HG02970 (cell line): ENCODE data around the gene MYBPC2.
"Not testable (repeated sequence)": the region's sequence is repeated elsewhere in the genome, so short reads cannot be mapped to it uniquely, and the experiment has no call there.

ENCODE experiments used
- ATAC-seq: cut with Tn5 transposase; IDR thresholded peaks from one replicate; pipeline ENCODE4 v1.9.1; 2021; ENCODE audit warnings: mild to moderate bottlenecking, moderate library complexity, moderate number of reproducible peaks; ENCODE audit not compliant: unreplicated experiment, low FRiP score

Gene MYBPC2

GRCh38 chr19:50425581-50425980, 7.1 kb upstream of the MYBPC2 start:
- no peak for ATAC-seq

DNA sequence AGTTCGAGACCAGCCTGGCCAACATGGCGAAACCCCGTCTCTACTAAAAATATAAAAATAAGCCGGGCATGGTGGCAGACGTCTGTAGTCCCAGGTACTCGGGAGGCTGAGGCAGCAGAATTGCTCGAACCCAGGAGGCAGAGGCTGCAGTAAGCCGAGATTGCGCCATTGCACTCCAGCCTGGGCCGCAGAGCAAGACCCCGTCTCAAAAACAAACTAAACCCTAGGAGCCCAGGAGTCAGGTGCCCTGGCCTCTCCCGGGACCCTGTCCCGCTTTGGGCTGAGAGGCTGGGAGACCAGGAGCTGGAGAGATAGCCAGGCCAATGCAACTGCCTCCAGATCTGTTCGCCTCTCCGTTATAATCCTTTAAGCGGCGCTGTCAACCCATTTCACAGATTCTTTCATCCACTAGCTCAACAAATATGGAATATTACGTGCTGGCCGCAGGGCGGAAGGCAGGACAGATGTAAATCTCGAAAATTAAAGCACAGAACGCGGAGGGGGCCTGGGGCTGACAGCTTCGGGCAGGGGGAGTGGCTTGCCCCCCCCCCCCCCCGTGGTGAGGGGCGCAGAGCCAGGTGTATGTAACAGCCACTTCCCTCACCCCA, 5.3 kb upstream of the MYBPC2 start:
- no peak for ATAC-seq

DNA sequence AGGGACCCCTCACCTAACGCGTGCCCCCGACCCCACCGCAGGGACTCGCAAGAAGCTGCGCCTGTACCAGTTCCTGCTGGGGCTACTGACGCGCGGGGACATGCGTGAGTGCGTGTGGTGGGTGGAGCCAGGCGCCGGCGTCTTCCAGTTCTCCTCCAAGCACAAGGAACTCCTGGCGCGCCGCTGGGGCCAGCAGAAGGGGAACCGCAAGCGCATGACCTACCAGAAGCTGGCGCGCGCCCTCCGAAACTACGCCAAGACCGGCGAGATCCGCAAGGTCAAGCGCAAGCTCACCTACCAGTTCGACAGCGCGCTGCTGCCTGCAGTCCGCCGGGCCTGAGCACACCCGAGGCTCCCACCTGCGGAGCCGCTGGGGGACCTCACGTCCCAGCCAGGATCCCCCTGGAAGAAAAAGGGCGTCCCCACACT, 4.7 kb upstream of the MYBPC2 start:
- ATAC-seq, result no peak

DNA sequence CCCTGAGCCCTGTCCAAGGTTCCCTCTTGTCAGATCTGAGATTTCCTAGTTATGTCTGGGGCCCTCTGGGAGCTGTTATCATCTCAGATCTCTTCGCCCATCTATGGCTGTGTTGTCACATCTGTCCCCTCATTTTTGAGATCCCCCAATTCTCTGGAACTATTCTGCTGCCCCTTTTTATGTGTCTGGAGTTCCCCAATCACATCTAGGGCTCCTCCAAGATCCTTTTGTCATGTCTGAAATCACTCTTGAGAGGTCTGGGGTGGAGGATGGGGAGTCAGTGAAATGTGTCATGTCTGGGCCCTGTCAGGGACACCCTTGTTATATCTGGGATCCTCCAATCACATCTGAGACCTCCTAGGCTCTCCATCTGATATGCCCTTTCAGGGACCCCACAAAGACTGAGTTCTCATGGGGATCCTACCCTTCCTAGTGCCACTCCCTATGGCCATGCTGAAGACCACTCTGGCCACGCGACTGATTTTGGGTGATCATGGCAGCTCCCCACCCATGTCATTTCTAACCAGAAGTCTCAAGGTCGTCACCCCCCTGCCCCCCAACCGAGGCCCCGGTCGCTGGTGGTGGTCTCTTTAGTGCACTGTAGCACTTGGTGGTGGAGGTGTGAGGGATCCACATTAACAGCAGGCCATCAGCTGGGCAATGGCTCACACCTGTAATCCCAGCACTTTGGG, 3.8 kb upstream of the MYBPC2 start:
- ATAC-seq, result no peak

DNA sequence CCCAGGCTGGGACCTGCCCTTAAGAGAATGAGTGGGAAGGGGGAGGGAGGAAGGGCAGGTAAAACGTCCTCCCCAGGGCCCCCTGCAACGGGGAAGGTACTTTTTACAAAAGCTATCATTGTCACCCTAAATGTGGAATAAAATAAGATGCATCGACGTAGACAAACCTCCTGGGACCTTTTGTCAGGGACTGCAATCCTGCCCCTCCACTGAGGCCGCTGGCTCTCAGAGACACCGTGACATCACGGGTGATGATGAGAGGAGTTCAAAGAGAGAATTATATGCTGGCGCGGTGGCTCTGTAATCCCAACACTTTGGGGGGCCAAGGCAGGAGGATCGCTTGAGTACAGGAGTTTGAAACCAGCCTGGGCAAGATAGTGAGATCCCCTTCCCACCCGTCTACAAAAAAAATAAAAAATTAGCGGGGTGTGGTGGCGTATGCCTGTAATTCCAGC, 1.8 kb upstream of the MYBPC2 start:
- no peak for ATAC-seq

DNA sequence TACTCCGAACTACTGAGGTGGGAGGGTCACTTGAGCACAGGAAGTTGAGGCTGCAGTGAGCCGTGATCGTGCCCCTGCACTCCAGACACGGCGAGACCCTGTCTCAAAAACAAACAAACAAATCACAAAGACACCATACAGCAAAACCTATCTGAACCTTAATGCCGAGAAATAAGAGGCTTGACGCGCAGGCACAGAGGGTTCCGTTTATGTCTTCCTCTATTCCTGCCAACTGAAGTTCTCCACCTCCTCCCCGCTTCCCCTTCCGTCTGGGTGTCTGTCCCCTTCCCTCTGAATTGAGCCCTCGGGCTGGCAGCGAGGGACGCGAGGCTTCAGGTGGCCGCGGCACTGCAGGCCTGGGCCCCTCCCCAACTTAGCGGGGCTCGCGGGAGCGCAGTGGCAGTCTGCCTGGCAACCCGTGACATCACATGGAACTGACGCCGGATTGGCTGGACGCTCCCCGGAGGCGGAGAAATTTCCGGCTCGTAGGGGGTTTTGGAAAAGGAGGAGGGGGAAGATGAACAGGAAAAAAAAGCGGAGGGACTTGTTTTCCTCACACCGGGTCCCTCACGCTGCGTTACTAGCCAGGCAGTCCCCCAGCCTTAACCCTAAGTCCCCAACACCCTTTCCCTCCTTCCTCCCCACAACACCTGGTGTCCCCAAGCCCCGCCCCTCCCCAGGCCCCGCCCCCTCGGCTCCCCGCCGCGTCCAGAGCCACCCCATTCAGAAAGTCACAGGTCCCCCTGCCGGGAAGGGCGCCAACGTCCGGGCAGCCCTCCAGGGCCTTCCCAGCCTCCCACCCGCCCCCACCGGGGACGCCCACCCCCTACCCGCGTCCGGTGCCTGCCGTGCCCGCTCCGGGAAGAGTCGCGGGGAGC, 1.1 kb upstream of the MYBPC2 start:
- peak; percentile 75 for ATAC-seq

GRCh38 chr19:50433201-50434180, 799 bp downstream of the MYBPC2 start:
- no peak for ATAC-seq

GRCh38 chr19:50434525-50434924, 1.8 kb downstream of the MYBPC2 start:
- no peak for ATAC-seq

DNA sequence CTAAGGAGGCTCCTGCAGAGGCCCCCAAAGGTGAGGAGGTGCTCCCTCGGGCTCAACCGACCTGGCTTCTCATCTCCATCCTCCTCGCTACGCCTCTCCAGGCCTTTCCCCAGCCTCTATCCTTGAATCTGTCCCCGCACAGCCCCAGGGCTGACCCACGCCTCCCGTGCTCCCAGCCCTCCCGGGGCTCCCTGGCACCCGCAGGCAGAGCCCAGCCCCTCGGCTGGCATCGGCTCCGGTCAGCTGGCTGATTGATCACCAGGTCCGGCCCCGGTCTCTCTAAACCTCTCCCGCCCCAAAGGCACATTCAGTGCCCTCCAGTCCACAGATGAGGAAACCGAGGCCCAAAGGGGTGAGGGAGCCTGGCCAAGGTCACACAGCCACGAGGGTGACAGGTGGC, 2.5 kb downstream of the MYBPC2 start:
- ATAC-seq, result no peak

DNA sequence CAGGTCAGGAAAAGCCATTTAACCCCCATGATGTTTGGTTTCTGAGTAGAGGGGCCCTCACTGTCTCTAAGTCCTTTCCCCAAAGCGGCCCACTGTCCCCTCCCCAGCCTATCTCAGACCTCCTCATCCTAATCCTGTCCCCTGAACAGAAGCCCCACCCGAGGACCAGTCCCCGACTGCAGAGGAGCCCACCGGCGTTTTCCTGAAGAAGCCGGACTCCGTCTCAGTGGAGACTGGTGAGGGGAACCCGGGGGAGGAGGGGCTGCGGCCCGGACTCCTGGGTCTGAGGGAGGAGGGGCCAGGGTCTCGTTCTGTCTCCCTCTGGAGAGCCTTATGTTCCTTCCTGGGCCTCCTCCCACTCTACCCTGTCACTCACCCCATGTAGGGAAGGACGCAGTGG, 2.9 kb downstream of the MYBPC2 start:
- no peak for ATAC-seq

- no peak for ATAC-seq
Measured at GRCh38 chr19:50437862-50438449, 5.3 kb downstream of the MYBPC2 start.

DNA sequence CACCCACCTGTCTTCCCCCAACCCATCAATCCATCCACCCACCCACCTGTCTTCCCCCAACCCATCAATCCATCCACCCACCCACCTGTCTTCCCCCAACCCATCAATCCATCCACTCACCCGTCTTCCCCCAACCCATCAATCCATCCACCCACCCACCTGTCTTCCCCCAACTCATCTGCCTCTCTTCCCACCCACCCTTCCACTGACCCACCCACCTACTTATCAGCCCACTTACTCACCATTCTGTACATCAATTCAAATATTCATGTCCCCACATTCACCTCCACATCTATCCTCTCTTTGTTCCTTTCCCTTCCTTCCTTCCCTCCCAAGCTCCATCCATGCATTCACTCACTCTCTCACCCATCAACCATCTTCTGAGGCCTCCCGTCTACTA, 6.4 kb downstream of the MYBPC2 start:
- ATAC-seq, result not testable (repeated sequence)

- no peak for ATAC-seq
Measured at GRCh38 chr19:50444059-50444458, 11.4 kb downstream of the MYBPC2 start.

DNA sequence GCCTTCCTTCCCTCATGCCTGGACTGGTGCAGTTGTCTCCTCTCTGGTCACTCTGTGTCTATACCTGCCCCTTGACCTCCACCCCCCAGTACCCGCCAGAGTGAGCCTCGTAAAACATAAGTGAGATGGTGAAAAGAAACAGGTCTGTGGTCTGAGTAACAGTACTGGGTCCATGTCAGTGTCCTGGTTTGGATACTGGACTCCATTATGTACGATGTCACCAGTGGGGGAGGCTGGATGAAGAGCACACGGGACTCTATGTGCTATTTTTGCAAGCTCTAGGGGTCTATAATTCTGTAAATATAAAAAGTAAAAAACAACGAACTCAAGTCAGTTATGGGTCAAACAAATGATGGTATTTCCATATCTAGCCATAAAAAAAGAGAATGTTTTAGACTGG, 14.4 kb downstream of the MYBPC2 start:
- no peak for ATAC-seq

GRCh38 chr19:50447750-50448149, 15.1 kb downstream of the MYBPC2 start:
- ATAC-seq, result no peak

DNA sequence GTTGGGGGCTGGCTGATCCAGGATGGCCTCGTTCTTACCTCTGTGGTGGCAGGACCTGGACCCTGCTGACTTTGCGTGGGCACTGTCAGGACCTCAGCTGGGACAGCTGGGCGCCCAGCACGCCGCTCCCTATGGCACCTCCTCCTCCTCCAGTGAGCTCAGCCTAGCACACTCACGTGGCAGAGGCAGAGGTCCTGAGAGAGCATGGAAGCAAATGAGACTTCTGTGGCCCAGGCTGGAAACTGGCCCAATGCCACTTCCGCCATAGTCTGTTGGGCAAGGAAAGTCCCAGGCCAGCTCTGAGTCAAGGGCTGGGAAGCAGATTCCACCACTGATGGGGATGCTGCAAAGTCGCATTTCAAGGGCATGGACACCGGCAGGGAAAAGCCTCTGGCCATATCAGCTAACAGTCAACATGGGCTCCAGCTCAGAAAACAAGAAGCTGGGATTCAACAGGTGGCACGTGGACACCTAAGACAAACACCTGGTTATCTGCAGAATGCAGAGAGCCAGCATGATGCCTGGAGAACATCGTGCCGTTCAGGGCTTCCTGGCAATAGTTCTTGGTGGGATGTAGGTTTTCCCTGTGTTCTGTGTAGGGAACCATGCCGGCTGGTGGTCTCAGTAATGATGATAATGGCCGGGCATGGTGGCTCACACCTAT, 16.7 kb downstream of the MYBPC2 start:
- ATAC-seq, result no peak

GRCh38 chr19:50450369-50451222, 17.9 kb downstream of the MYBPC2 start:
- ATAC-seq, result no peak

DNA sequence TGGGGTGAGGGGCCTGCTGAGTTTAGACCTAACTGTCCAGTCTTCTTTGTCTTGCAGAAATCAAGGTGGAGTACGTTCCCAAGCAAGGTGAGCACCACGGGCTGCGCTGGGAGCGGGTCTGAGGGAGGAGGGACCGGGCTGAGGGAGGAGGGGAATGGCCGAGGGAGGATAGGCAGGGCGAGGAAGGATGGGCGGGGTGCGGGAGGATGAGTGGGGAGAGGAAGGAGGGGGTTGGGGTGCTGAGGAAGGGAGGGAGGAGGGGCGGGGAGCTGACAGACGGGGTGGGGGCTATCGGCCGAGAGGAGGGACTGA, 18.5 kb downstream of the MYBPC2 start:
- no peak for ATAC-seq

DNA sequence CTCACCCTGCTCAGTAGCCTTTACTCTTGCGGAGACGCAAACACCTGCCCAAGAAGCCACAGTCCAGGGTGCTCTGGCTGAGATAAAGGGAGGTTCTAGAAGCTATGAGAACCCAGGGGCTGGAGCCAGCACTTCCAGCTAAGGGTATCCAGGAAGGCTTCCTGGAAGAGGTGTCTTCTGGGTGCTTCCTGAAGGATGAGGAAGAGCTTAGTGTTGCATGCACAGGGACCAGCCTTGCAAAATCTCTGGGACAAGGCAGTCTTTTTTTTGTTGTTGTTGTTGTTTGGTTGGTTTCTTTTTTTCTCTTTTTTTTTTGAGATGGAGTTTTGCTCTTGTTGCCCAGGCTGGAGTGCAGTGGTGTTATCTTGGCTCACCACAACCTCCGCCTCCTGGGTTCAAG, 20.6 kb downstream of the MYBPC2 start:
- no peak for ATAC-seq
